NCI-H1436 treated with DMSO at 0.1 percent for 48 hours (cell line): ENCODE results near the gene CHST3.
"Not testable (repeated sequence)": the region's sequence is repeated elsewhere in the genome, so short reads cannot be mapped to it uniquely, and the experiment has no call there.

Experiments
- DNase-seq: peaks from one replicate; lab custom pipeline; 2025; lab: John Stamatoyannopoulos, UW

CHST3 gene

DNA sequence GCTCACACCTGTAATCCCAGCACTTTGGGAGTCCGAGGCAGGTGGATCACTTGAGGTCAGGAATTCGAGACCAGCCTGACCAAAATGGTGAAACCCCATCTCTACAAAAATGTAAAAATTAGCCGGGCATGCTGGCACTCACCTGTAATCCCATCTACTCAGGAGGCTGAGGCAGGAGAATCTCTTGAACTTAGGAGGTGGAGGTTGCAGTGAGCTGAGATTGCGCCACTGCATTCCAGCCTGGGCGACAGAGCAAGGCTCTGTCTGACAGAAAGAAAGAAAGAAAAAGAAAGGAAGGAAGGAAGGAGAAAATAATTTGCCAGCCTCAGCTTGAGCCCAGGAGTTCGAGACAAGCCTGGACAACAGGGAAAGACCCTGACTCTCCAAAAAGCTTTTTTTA lies 24.7 kb downstream of the CHST3 start:
- DNase-seq = not testable (repeated sequence)

DNA sequence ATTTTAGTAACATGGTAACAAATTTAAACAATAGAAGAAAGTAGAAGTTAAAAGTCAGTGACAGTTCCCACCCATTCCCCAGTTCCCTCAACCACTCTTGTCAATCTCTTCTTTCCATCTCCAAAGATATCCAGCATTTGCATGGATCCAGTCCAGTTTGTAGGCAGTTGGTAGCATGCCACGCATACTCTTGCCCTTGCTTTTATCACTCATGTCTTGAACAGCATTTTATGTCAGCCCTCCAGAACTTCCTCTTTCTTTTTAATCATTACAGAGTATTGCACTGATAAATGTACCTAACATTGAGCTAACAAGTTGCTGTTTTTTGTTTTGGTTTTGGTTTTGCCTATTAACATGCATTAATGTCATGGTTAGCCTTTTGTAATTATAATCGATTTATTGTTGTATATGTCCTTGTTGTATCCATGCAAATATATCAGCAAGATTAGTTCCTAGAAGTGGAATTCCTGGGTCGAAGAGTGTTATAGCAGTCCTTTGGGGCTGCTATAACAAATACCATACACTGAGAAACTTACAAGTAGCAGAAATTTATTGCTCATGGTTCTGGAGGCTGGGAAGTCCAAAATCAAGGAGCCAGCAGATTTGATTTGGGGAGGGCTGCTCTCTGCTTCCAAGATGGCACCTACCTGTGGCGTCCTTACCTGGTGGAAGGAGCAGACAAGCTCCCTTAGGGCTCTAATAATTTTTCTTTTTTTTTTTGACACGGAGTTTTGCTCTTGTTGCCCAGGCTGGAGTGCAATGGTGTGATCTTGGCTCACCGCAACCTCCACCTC lies 25.7 kb downstream of the CHST3 start:
- DNase-seq = no peak

DNA sequence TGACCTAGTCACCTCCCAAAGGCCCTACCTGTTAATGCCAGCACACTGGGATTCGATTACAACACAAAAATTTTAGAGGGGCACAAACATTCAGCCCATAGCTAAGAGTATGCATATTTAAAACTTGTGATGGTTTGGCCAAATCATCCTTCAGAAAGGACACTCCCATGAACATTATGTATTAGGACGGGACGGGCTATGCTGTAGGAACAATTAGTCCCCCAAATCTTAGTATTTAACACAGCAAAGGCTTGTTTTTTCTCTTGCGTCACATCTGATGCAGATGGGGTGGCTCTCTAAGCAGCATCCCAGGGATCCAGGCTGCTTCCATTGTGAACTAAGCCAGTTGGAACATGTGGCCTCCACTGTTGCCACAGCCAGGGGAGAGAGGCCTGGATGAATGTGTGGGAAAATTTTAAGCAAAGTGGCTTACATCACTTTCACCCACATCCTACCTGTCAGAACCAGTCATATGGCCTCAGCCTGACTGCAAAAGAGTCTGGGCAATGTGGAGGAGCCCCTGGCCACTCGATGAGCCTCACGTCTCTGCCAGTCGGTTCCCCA lies 26.6 kb downstream of the CHST3 start:
- no peak for DNase-seq

DNA sequence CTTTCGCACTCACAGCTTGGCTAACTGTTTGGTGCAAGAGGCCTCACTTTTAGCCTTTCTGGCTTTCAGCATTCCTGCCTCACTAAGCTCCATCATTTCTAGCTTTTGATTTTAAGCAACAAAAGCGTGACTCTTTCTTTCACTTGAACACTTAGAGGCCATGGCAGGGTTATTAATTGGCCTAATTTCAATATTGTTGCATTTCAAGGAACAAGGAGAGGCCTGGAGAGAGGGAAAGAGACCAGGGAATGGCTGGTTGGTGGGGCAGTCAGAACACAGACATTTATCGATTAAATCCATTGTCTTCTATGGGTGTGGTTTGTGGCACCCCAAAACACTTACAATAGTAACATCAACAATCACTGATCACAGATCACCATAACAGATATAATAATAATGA lies 31.3 kb downstream of the CHST3 start:
- no peak for DNase-seq

DNA sequence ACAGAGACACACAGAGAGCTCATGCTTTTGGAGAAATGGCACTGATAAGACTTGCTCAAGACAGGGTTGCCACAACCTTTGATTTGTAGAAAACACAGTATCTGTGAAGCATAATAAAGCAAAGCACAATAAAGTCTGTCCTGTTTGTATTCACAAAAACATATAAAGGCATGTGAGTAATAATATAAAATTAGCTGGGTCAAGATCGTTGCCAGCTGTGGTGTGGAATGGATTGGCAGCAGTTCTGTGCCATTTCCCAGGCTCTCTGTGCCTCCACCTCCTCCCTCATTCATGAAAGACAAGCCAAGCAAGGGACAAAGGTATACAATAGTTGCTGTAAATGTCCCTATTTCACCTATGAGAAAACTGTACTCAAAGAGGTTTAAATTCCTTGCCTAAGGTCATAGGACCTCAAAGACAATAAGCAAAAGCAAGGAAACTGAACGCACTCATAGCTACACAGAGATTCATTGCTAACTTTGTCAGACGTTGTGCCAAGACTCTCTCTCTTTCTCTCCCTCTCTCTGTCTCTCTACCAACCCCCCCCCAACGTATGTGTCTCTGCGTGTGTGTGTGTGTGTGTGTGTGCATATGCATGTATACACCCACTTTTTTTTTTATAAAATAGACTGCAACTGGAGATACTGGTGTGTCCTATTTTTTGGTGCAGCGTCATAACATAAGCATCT lies 31.8 kb downstream of the CHST3 start:
- no peak for DNase-seq

DNA sequence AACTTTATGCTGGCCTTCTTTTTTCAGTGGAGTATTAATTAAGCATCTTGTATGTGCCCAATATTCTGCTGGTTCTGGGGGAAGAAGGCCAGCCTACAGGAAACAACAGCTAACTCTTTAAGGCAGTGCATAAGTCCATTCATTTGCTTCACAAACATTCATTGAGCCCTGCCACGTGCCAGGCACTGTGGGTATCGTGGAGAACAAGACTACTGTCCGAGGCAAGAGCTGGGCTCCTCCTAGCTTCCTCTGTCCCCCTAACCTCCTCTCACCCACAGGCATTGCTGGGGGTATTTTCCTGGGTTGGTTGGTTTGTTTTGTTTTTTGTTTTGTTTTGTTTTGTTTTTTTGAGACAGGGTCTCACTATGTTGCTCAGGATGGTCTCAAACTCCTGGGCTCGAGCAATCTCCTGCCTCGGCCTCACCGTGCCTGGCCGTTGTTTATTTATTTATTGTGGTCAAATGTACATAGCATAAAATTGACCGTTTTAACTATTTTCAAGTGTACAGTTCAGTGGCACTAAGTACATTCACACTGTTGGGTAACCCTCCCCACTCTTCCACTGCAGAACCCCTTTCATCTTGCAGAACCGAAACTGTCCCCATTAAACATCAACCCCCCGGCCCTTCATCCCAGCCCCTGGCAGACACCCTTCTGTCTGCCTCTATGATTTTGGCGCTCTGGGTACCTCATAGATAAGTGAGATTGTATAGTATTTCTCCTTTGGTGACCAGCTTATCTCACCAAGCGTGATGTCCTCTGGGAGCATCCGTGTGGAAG lies 32.6 kb downstream of the CHST3 start:
- no peak for DNase-seq

DNA sequence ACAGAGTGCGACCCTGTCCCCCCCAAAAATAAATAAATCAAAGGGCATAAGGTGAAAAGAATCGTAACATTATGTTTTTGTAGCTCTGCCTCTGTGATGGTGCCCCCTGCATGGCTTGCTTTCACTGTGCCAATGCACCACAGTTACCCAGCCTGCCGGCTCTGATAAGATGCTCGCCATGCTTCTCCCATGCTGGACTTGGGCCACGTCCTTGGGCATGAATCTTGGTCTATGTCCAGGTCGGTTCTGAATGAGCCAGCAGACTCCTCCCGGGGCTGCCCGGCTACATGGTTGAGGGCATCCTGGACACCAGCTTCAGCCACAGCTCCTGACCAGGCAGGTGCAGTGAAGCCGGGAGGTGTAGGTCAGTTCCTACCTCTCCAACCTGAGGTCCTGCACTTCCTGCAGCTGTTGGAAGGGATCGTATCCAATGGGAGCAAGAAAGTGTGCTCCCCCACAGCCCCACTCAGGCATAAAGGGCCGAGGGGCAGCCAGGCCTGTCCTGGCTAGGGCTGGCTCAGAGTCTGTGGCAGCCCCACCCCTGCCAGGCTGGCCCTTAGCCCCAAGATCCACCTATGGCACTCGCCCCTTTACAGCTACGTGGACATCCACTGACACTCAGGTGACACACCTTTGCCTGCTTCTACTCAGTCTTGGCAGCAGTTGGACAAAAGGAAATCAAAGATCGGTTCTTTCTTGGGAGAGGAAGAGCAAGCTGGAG lies 34.1 kb downstream of the CHST3 start:
- DNase-seq = no peak

DNA sequence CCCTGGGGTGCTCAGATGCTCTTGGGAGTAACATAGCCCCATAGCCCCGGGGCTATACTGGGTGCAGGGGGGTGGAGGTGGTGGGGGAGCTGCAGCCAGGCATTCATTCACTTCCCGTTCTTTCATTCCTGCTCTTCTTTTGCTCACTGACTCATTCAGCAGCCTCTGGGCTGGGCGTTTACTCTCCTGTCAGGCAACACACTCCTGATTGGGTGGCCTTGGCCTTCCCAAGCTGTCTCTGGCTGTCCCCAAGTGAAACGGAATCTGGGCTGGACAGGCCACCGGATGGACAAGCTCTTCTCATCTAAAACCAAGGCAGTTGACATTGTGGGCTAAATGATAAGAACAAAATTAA lies 34.6 kb downstream of the CHST3 start:
- no peak for DNase-seq

DNA sequence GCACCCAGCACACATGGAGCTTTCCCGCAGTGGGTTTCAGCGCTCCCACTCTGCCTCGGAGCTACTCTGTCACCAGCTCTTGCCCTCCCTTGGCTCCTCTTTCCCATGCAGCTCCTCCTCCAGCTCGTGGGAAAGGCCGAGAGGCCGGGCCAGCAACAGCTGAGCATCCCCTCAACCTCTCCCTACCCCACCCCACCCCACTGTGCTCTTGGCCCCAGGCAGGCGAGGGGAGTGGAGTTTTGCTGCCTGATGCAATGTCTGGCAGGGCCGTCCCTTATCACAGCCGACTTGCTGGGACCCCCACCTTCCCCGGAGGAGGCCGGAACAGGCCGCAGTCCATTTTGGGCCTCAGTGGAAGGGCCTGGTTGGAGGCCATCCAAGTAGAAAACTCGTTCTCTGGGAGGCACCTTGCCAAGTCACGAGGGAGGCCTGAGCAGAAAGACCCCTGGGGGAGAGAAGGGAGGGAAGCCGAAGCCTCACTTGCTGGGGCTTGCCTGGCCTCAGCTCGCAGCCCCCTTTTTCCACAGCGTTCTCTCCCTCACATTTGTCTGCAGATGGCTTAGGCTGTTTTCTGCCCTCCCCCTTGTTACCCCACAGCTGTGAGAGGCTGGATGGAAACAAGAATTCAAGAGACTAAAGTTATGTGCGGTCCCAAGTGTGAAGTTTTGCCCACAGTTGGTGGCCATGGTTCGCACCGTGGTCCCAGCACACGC lies 35.3 kb downstream of the CHST3 start:
- no peak for DNase-seq

DNA sequence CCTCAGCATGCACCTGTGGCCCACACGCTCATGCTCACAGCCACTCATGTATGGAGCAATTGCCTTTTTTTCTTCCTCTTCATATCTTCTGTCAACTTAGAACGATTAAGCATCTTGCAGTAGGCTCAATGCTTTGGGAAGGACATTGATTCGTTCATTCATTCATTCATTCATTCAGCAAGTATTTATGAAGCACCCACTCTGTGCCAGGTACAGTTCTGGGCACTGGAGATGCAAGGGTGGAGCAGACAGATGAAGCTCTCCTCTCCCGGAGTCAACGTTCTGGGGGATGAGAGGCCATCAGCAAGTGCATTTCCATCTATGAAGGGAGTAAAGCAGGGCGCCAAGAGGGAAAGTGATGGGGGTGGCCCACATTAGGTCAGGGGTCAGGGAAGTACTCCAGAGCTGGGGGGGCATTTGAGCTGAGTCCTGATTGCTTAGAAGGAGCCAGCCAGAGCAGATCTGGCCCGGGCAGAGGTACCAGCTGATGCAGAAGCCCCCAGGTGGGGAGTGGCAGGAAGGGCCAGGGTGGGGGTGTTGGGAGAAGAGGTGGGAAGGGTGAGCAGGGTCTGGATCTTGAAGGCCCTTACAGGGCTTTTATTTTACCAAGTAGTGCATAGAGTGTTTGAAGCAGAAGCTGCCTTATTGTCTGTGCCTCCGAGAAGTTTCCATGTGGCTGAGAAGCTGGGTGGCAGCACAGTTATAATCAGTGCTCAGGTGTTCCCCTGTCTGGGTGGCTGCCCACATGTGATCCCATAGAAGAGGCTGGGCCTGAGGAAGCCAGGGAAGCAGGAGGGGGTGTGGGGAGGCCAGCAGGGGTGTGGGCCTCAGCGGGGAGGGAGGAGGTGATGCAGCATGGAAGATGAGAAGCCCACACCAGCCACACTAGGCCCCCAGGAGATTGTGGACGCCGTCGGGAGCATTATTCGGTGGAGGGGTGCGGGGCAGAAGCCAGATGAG lies 36.2 kb downstream of the CHST3 start:
- DNase-seq = no peak

DNA sequence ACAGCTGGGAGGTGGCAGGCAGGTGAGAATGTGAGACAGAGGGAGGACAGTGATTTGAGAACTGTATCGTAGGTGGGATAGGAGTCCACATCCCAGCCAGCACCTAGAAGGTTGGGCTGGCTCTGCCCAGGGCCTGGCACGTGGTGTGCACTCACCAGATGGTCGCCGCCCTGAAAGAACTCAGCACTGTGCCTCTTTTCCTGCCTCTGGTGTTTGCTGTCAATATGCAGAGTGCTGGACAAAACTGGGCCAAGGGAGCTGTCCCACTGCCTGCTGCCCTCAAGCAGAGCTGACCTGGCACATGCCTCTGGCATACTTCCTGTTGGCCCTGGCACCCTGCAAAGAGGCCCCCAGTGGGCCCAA lies 36.8 kb downstream of the CHST3 start:
- no peak for DNase-seq

DNA sequence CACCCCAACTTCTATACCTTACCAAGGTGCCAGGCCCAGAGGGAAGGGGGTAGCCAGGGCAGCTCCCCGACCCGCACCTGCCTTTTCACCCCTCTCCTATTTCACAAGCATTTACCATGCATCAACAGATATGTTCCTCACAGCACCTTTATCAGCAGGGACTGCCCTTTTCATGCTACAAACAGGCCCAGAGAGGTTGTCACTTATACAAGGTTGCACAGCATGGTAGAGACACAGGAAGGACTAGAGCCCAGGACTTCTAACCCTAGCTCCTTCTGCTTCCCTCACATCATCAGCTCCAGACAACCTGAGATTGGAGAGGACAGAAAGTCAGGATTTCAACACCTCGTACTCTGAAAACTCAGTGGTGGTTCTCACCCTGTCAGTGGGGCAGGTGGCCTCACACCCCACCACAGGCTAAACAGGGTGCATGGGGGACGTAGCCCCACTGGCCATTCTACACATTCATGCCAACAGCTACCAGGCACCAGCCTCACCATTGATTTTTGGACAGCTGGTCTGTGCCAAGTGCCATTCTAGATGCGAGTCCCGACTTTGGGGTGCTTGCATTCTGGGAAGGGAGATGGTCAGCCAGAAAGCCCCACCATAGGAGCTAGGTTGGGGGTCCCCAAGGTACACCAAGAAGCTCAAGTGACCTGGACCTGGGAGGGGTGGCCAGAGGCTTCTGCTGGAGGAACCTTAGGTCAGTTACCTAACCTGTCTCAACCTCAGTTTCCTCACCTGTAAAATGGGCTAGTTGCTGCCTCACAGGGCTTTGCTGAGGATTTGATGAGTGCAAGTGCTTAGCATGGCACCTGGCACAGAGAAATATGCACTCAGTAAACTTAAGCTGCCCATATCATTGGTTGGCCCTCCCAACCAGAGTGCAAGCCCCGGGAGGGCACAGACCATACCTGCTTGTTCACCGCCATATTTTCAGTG lies 38.4 kb downstream of the CHST3 start:
- no peak for DNase-seq

DNA sequence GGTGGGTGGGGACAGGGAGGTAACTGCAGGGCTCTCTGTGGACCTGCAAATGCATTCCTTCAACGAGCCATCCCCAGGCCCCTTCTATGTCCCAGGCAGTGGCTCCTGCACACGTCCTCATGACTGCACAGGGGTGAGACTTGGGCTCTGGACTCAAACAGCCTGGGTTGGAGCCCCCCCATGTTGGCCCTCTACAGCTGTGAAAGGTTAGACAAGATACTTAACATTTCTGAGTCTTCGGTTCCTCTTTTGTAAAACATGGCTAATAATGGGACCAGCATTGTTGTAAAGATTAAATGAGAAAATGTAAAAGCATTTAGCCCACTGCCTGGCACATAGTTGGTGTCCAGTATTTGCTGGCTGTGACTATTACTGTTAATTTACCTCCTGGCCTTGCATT lies 41.8 kb downstream of the CHST3 start:
- no peak for DNase-seq

DNA sequence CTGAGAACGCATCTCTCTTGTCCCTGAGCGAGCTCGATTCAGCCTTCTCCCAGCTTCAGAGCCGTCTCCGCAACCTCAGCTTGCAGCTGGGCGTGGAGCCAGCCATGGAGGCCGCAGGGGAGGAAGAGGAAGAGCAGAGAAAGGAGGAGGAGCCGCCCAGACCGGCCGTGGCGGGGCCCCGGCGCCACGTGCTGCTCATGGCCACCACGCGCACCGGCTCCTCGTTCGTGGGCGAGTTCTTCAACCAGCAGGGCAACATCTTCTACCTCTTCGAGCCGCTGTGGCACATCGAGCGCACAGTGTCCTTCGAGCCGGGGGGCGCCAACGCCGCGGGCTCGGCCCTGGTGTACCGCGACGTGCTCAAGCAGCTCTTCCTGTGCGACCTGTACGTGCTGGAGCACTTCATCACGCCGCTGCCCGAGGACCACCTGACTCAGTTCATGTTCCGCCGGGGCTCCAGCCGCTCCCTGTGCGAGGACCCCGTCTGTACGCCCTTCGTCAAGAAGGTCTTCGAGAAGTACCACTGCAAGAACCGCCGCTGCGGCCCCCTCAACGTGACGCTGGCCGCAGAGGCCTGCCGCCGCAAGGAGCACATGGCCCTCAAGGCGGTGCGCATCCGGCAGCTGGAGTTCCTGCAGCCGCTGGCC lies 43.2 kb downstream of the CHST3 start:
- no peak for DNase-seq

DNA sequence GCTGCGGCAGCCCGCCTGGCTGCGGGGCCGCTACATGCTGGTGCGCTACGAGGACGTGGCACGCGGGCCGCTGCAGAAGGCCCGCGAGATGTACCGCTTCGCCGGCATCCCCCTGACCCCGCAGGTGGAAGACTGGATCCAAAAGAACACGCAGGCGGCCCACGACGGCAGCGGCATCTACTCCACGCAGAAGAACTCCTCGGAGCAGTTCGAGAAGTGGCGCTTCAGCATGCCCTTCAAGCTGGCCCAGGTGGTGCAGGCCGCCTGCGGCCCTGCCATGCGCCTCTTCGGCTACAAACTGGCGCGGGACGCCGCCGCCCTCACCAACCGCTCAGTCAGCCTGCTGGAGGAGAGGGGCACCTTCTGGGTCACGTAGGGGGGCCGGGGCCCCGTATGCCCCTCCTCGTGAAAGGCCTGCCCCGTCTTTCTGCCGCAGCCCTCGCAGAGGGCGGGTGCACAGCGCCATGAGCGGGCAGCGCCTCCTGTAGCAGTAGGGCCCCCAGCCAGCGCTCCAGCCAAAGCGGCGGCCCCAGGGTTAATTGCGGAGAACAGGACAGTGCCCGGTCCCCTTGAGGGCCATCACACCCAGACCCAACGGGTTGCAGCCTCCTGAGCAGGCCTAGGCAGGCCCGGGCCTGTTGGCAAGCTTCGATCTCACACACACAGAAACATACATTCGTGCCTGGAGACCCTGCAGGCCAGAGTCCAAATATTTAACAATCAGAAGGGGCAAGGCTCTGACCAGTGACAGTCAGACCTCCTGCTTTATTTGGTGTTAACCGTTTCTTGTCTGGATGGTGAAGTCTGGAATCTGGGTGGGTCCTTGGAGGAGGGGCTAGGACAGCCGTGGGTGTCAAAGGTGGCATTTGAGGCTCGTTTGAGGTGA lies 44.1 kb downstream of the CHST3 start:
- DNase-seq = no peak

DNA sequence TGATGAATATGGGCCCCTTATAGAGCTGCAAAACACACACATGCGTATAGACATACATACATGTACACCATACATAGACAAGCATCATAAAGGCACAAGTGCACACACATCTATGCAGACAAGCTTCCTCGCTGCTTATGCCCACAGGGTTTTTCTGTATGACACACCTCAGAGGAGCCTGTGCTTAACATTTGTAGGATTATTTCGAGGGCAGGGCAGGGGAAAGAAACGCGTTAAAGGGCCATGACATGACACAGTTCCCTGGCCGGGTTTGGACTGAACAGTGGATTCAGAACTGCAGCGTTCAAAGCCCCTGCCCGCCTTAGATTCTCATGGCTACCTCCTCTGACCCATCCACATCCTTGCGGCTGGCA lies 44.8 kb downstream of the CHST3 start:
- DNase-seq = no peak

DNA sequence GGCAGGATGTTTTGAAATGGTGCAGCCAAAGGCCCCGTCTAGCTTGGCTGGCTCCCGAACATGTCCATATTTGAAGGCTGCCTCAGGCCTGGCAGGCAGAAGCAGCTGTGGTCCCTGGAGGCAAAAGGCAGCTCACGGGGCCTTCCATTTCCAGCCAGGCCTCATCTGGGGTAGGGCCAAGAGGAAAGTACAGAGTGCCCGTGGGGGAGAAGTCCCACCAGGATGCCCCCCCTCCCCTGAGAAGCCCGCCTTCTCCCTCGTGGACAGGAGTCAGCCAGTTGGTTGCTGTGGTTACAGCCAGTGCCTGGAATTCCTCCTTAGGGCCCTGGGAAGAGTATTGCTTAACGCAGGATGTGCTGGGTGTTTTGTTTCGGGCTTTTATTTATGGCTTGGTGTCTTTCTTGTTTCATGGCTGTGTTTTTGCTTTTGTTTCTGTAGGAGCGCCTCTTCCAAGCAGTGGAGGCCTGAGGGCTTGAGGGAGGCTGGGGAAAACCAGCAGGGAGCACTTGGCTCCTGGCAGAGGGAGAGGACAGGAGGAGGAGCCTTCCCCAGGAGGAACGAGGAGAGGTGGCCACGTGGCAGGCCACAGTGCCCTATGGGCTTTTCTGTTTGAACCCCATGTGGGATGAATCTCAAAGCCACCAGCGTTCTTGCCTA lies 45.4 kb downstream of the CHST3 start:
- DNase-seq = no peak
